Stomach (tissue), 9 donors: ENCODE measurements around the gene TMEM8B. TPM values are rescaled to one million over a fixed set of nuclear protein-coding genes. Genes with fewer than 3 reads are reported as not detected.

ENCODE experiments used
- DNase-seq, 2 donors: peaks; one replicate each; pipeline versions ENCODE4 v3.0.0 to v3.0.0-alpha.2; 2013 to 2019
- H3K27ac ChIP-seq, 5 donors: fragments of 200-600 bp in 4 of 5; sonication (generic) in 4 of 5; one replicate each; pipeline ENCODE4 v1.5.1; 2013 to 2019; ENCODE audit warnings: mild to moderate bottlenecking in 1 of 5, moderate library complexity in 1 of 5
- H3K27me3 ChIP-seq, 3 donors: fragments of 200-600 bp; sonication (generic); one replicate each; pipeline ENCODE4 v1.5.1; 2017 to 2019; ENCODE audit warnings: mixed run types in 1 of 3
- H3K36me3 ChIP-seq, 4 donors: fragments of 200-600 bp; sonication (generic); 1 replicate in 3 of 4; 2 replicates in 1 of 4; pipeline ENCODE4 v1.5.1; 2016 to 2019
- H3K4me1 ChIP-seq, 4 donors: fragments of 200-600 bp; sonication (generic); one replicate each; pipeline ENCODE4 v1.5.1; 2016 to 2019
- H3K4me3 ChIP-seq, 4 donors: fragments of 200-600 bp; sonication (generic) in 3 of 4; one replicate each; pipeline ENCODE4 v1.5.1; 2016 to 2019; ENCODE audit warnings: mild to moderate bottlenecking in 1 of 4
- H3K9me3 ChIP-seq, 4 donors: fragments of 200-600 bp; sonication (generic); one replicate each; pipeline ENCODE4 v1.5.1; 2016 to 2019
- EP300 ChIP-seq: sonication (generic); formaldehyde crosslinking; IDR thresholded peaks from one replicate; pipeline ENCODE4 v1.6.1; 2017; ENCODE audit warnings: antibody characterized with exemption
- POLR2A ChIP-seq, 4 donors: fragments of 450-650 bp; IDR thresholded peaks; one replicate each; pipeline ENCODE4 v1.6.1; 2016; ENCODE audit warnings: antibody characterized with exemption in 4 of 4, control low read depth in 2 of 4, mild to moderate bottlenecking in 1 of 4, moderate library complexity in 1 of 4
- POLR2AphosphoS5 ChIP-seq, 3 donors: sonication (generic); formaldehyde crosslinking; IDR thresholded peaks; one replicate each; pipeline ENCODE4 v1.6.1; 2016; ENCODE audit warnings: antibody characterized with exemption in 3 of 3
- WGBS, 5 donors: extraction: QIAGEN DNeasy Blood & Tissue Kit in 3 of 5; methylation state at CpG; one replicate each; pipeline versions ENCODE4 v1.1.5 to v1.1.7; 2013 to 2018; 5-methylcytosine and 5-hydroxymethylcytosine counted together
- intact Hi-C: fragments of 100-400 bp; cut with DNase I; formaldehyde crosslinking; loops from one replicate; pipeline ENCODE4 v1.15.1; 2023; ENCODE audit warnings: low total_unique reads
- polyA plus RNA-seq, 3 donors: library from polyadenylated mRNA; stranded (reverse); fragments of 200-250 nt; gene quantifications; one replicate each; pipeline ENCODE4 v1.2.3, GENCODE V29; 2013
- total RNA-seq, 5 donors: library from RNA; depleted of rRNA; stranded (reverse); fragments of >200 nt; gene quantifications; one replicate each; pipeline versions ENCODE4 v1.1.0 to v1.2.3, GENCODE V29; 2014 to 2016
- TF ChIP-seq, protein P1 (sequence below), 7 experiments: fragments of 450-650 bp in 4 of 7; fragments of 200-600 bp in 3 of 7; sonication (generic) in 3 of 7; IDR thresholded peaks; one replicate each; pipeline ENCODE4 v1.5.1; 2016 to 2019; ENCODE audit warnings: antibody characterized with exemption in 7 of 7, control low read depth in 2 of 7, mild to moderate bottlenecking in 1 of 7
- donor health status: healthy with polysubstance abuse.
- donor health status: Bipolar disorder and iron deficiency.
- donor health status: healthy.

Gene TMEM8B
- total and polyA plus RNA-seq, 8 donors = 4.6 to 81.4 (median 8.1) TPM

- Histone ChIP-seq H3K27me3 (peaks cover 0 to 5% (median 0%) of the 10 kb centered on the region in 3 donors), H3K36me3 (peaks cover 0 to 5% (median 4%) of the 10 kb centered on the region in 4 donors), H3K4me3 (no peak overlapping the region), H3K4me1 (peaks cover 37 to 49% (median 43%) of the 10 kb centered on the region in 4 donors), H3K27ac (peak overlapping the region in 1 of 5 donors; percentile 78), H3K9me3 (no peaks in the 10 kb centered on the region)
- no peak for DNase-seq
- no peak for TF ChIP-seq POLR2A (IDR thresholded peaks at IDR 0.05)
- TF ChIP-seq, protein P1, sequence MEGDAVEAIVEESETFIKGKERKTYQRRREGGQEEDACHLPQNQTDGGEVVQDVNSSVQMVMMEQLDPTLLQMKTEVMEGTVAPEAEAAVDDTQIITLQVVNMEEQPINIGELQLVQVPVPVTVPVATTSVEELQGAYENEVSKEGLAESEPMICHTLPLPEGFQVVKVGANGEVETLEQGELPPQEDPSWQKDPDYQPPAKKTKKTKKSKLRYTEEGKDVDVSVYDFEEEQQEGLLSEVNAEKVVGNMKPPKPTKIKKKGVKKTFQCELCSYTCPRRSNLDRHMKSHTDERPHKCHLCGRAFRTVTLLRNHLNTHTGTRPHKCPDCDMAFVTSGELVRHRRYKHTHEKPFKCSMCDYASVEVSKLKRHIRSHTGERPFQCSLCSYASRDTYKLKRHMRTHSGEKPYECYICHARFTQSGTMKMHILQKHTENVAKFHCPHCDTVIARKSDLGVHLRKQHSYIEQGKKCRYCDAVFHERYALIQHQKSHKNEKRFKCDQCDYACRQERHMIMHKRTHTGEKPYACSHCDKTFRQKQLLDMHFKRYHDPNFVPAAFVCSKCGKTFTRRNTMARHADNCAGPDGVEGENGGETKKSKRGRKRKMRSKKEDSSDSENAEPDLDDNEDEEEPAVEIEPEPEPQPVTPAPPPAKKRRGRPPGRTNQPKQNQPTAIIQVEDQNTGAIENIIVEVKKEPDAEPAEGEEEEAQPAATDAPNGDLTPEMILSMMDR (IDR thresholded peaks at IDR 0.05) = no peak
- no peak for TF ChIP-seq EP300
- TF ChIP-seq POLR2AphosphoS5 (IDR thresholded peaks at IDR 0.05) = no peak
- 31 to 39% (median 34%) methylated on average over 4 of the region's 4 CpGs for WGBS, 5 donors
- intact Hi-C loops = loop anchor here (5.0 kb wide), 1 partner anchor 92 kb away; no protein-coding TSS in a partner anchor
Measured at GRCh38 chr9:35790025-35790384, 39.0 kb upstream of the TMEM8B start.

GRCh38 chr9:35790385-35791296, 38.4 kb upstream of the TMEM8B start:
- Histone ChIP-seq H3K27me3 (peaks cover 0 to 5% (median 0%) of the 10 kb centered on the region in 3 donors), H3K4me1 (peaks cover 37 to 55% (median 46%) of the 10 kb centered on the region in 4 donors), H3K36me3 (peaks cover 0 to 5% (median 3%) of the 10 kb centered on the region in 4 donors), H3K27ac (peak overlapping the region; percentile 7 to 84 (median 74)), H3K9me3 (no peaks in the 10 kb centered on the region), H3K4me3 (peak overlapping the region; percentile 41 to 51 (median 48))
- TF ChIP-seq POLR2AphosphoS5 (IDR thresholded peaks at IDR 0.05) = peak in 1 of 3 donors; percentile 41
- TF ChIP-seq POLR2A (IDR thresholded peaks at IDR 0.05) = no peak
- TF ChIP-seq, protein P1 (IDR thresholded peaks at IDR 0.05) = peak in 5 of 7 experiments; percentile 80 to 95 (median 90)
- no peak for TF ChIP-seq EP300
- WGBS, 5 donors = 52 to 60% (median 56%) methylated on average over 35 to 37 of the region's 37 CpGs
- peak; percentile 68 to 93 for DNase-seq
- intact Hi-C loops = loop anchor here (5.0 kb wide), 1 partner anchor 92 kb away; no protein-coding TSS in a partner anchor

- H3K27me3 ChIP-seq = peaks cover 0 to 5% (median 0%) of the 10 kb centered on the region in 3 donors
- DNase-seq = peak in 1 of 2 donors; percentile 77
- WGBS, 5 donors = 16 to 30% (median 20%) methylated on average over 10 to 63 of the region's 64 CpGs
- peaks cover 0 to 5% (median 2%) of the 10 kb centered on the region in 4 donors for H3K36me3 ChIP-seq
- TF ChIP-seq EP300 (no peak), POLR2A (IDR thresholded peaks at IDR 0.05) (no peak), POLR2AphosphoS5 (IDR thresholded peaks at IDR 0.05) (no peak)
- TF ChIP-seq, protein P1 (IDR thresholded peaks at IDR 0.05) = no peak
- intact Hi-C loops = loop anchor here (5.0 kb wide), 1 partner anchor 91 kb away; no protein-coding TSS in a partner anchor
- peak within 1 kb of the TSS; percentile 25 to 84 (median 74) for H3K27ac ChIP-seq
- peak within 1 kb of the TSS; percentile 41 to 51 (median 48) for H3K4me3 ChIP-seq
- H3K4me1 ChIP-seq = peaks cover 37 to 60% (median 49%) of the 10 kb centered on the region in 4 donors
- no peaks in the 10 kb centered on the region for H3K9me3 ChIP-seq
Measured at GRCh38 chr9:35791297-35791921, 37.6 kb upstream of the TMEM8B start, which contains the start of gene NPR2. Gene NPR2 (plus strand): TSS chr9:35791591. CDS start chr9:35792409, 818 bp downstream.
